ENCODE measurements around the gene MRPS5. TPM values are rescaled to one million over a fixed set of nuclear protein-coding genes. Genes with fewer than 3 reads are reported as not detected.

Gene MRPS5
- total and polyA plus RNA-seq, 2 experiments from 2014 or later: 73.5 to 116 TPM

GRCh38 chr2:95037384-95037839 lies 84.2 kb downstream of the MRPS5 start:
- H3K36me3 ChIP-seq: no peaks in the 10 kb centered on the region
- DNase-seq (ENCODE audit: low read depth in 1 of 2, low spot score in 1 of 2): no peak
- no peak overlapping the region for H3K4me3 ChIP-seq
- TF ChIP-seq CTCF (IDR thresholded peaks at IDR 0.05; ENCODE audit: low read depth, low read length): no peak
- no peak overlapping the region for H3K27ac ChIP-seq
- no peaks in the 10 kb centered on the region for H3K4me1 ChIP-seq (ENCODE audit: low read depth)
- H3K9me3 ChIP-seq (ENCODE audit: low read depth): no peaks in the 10 kb centered on the region
- peaks cover 5% of the 10 kb centered on the region for H3K27me3 ChIP-seq

- no peak overlapping the region for H3K4me3 ChIP-seq
- no peaks in the 10 kb centered on the region for H3K4me1 ChIP-seq (ENCODE audit: low read depth)
- H3K27me3 ChIP-seq: peaks cover 11% of the 10 kb centered on the region
- TF ChIP-seq CTCF (IDR thresholded peaks at IDR 0.05; ENCODE audit: low read depth, low read length): no peak
- no peak overlapping the region for H3K27ac ChIP-seq
- no peak for DNase-seq (ENCODE audit: low read depth in 1 of 2, low spot score in 1 of 2)
- no peaks in the 10 kb centered on the region for H3K36me3 ChIP-seq
- no peaks in the 10 kb centered on the region for H3K9me3 ChIP-seq (ENCODE audit: low read depth)
Measured at GRCh38 chr2:95036596-95037383, 84.8 kb downstream of the MRPS5 start.

Other genes starting within 250 kb of the MRPS5 start
- 0.49 TPM in 1 of 2 replicates, not detected in the other for gene MAL, start 96.1 kb downstream of the MRPS5 start, total RNA-seq
- gene MAL, start 96.1 kb downstream of the MRPS5 start, polyA plus RNA-seq: not detected in 2 replicates
- gene ZNF514, start 38.0 kb upstream of the MRPS5 start, total RNA-seq: 15.3 and 21.7 TPM in 2 replicates
- gene ZNF514, start 38.0 kb upstream of the MRPS5 start, polyA plus RNA-seq: 18.4 and 20.3 TPM in 2 replicates
- gene ZNF2, start 44.0 kb upstream of the MRPS5 start, total RNA-seq: 4.7 and 6.4 TPM in 2 replicates
- 4.2 and 5.6 TPM in 2 replicates for gene ZNF2, start 44.0 kb upstream of the MRPS5 start, polyA plus RNA-seq
- gene ZNF892, start 85.7 kb upstream of the MRPS5 start, total RNA-seq: 7.3 and 12.6 TPM in 2 replicates
- gene ZNF892, start 85.7 kb upstream of the MRPS5 start, polyA plus RNA-seq: 2.6 and 4.7 TPM in 2 replicates
- gene PROM2, start 152.6 kb upstream of the MRPS5 start, total RNA-seq: 2.6 and 16.0 TPM in 2 replicates
- gene PROM2, start 152.6 kb upstream of the MRPS5 start, polyA plus RNA-seq: 1.4 and 2.3 TPM in 2 replicates
- 3.6 and 5.2 TPM in 2 replicates for gene KCNIP3, start 175.5 kb upstream of the MRPS5 start, total RNA-seq
- gene KCNIP3, start 175.5 kb upstream of the MRPS5 start, polyA plus RNA-seq: 1.2 and 2.6 TPM in 2 replicates

Measured in cardiac muscle cell (in vitro differentiated cells and primary cell).